ENCODE results near the gene PDE4C.

- TF ChIP-seq RBBP5 (conservative IDR thresholded peaks at IDR 0.05) (no peak), CTCF (IDR thresholded peaks at IDR 0.05 in 2 of 3, conservative IDR thresholded peaks at IDR 0.05 in 1 of 3; ENCODE audit: control insufficient read depth in 2 of 3, extremely low read depth in 1 of 3, insufficient read depth in 1 of 3, low read depth in 3 of 3, low read length in 3 of 3) (no peak), NR2C2 (IDR thresholded peaks at IDR 0.05; ENCODE audit: borderline replicate concordance, control insufficient read depth, insufficient read length, low read depth) (no peak)
Observed at GRCh38 chr19:18262144-18262543, 35.9 kb upstream of the PDE4C start.
